ENCODE results near the gene DVL3.

DNA sequence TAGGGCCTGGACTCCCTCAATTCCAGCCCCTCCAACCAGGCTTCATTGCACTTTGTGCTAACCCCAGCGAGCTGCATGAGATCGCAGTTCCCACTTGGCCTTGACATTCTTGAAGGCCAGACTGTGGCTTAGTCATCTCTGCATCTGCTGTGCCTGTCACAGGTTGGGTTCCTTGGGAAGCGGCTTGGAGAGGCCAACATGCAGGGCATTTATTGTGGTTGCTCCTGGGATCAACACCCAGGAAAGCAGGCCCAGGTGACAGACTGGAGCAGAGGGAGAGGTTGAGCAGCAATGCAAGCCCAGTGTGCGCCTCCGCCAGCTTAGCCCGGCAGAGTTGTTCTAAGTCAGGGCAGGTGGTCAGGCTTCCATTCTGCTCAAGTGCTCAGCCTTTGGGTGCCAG, 41.4 kb downstream of the DVL3 start:
- TF ChIP-seq CEBPB (IDR thresholded peaks at IDR 0.05; ENCODE audit: borderline replicate concordance in 1 of 2, low read depth in 2 of 2, low read length in 2 of 2) (no peak), BRCA1 (IDR thresholded peaks at IDR 0.05; ENCODE audit: low read depth, low read length) (no peak), SREBF2 (IDR thresholded peaks at IDR 0.05; ENCODE audit: low read length) (no peak), NFXL1 (IDR thresholded peaks at IDR 0.05; ENCODE audit: borderline replicate concordance) (no peak), RAD21 (IDR thresholded peaks at IDR 0.05; ENCODE audit: insufficient read depth, low read depth, low read length) (no peak), FOXM1 (IDR thresholded peaks at IDR 0.05; ENCODE audit: low read depth, low read length) (no peak), CREB1 (IDR thresholded peaks at IDR 0.05; ENCODE audit: low read depth) (no peak), NBN (IDR thresholded peaks at IDR 0.05) (no peak), JUNB (IDR thresholded peaks at IDR 0.05) (no peak), NRF1 (conservative IDR thresholded peaks at IDR 0.05; ENCODE audit: low read depth, low read length) (no peak)
- TF ChIP-seq, protein P1, sequence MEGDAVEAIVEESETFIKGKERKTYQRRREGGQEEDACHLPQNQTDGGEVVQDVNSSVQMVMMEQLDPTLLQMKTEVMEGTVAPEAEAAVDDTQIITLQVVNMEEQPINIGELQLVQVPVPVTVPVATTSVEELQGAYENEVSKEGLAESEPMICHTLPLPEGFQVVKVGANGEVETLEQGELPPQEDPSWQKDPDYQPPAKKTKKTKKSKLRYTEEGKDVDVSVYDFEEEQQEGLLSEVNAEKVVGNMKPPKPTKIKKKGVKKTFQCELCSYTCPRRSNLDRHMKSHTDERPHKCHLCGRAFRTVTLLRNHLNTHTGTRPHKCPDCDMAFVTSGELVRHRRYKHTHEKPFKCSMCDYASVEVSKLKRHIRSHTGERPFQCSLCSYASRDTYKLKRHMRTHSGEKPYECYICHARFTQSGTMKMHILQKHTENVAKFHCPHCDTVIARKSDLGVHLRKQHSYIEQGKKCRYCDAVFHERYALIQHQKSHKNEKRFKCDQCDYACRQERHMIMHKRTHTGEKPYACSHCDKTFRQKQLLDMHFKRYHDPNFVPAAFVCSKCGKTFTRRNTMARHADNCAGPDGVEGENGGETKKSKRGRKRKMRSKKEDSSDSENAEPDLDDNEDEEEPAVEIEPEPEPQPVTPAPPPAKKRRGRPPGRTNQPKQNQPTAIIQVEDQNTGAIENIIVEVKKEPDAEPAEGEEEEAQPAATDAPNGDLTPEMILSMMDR (IDR thresholded peaks at IDR 0.05 in 2 of 3, conservative IDR thresholded peaks at IDR 0.05 in 1 of 3; ENCODE audit: control insufficient read depth in 2 of 3, extremely low read depth in 1 of 3, insufficient read depth in 1 of 3, low read depth in 3 of 3, low read length in 3 of 3) = no peak
- TF ChIP-seq, protein P2, sequence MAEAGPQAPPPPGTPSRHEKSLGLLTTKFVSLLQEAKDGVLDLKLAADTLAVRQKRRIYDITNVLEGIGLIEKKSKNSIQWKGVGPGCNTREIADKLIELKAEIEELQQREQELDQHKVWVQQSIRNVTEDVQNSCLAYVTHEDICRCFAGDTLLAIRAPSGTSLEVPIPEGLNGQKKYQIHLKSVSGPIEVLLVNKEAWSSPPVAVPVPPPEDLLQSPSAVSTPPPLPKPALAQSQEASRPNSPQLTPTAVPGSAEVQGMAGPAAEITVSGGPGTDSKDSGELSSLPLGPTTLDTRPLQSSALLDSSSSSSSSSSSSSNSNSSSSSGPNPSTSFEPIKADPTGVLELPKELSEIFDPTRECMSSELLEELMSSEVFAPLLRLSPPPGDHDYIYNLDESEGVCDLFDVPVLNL (IDR thresholded peaks at IDR 0.05; ENCODE audit: low read depth, low read length) = no peak
- TF ChIP-seq, protein P3, sequence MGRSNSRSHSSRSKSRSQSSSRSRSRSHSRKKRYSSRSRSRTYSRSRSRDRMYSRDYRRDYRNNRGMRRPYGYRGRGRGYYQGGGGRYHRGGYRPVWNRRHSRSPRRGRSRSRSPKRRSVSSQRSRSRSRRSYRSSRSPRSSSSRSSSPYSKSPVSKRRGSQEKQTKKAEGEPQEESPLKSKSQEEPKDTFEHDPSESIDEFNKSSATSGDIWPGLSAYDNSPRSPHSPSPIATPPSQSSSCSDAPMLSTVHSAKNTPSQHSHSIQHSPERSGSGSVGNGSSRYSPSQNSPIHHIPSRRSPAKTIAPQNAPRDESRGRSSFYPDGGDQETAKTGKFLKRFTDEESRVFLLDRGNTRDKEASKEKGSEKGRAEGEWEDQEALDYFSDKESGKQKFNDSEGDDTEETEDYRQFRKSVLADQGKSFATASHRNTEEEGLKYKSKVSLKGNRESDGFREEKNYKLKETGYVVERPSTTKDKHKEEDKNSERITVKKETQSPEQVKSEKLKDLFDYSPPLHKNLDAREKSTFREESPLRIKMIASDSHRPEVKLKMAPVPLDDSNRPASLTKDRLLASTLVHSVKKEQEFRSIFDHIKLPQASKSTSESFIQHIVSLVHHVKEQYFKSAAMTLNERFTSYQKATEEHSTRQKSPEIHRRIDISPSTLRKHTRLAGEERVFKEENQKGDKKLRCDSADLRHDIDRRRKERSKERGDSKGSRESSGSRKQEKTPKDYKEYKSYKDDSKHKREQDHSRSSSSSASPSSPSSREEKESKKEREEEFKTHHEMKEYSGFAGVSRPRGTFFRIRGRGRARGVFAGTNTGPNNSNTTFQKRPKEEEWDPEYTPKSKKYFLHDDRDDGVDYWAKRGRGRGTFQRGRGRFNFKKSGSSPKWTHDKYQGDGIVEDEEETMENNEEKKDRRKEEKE (IDR thresholded peaks at IDR 0.05) = no peak
